Left ventricle myocardium inferior (tissue), 1 donor: Measurements from ENCODE around the gene CDK14. TPM values are rescaled to one million over a fixed set of nuclear protein-coding genes. Genes with fewer than 3 reads are reported as not detected.

Experiments used
- DNase-seq: peaks from one replicate; pipeline ENCODE4 v3.0.0-alpha.2; 2020
- H3K27ac ChIP-seq: fragments of 200-600 bp; replicated peaks from 2 replicates; pipeline ENCODE4 v1.8.0; 2021
- H3K27me3 ChIP-seq: fragments of 200-600 bp; 2 replicates; pipeline ENCODE4 v1.8.0; 2021; ENCODE audit warnings: low read depth
- H3K36me3 ChIP-seq: fragments of 200-600 bp; 2 replicates; pipeline ENCODE4 v1.8.0; 2021
- H3K4me1 ChIP-seq: fragments of 200-600 bp; 2 replicates; pipeline ENCODE4 v1.8.0; 2021
- H3K4me3 ChIP-seq: fragments of 200-600 bp; 2 replicates; pipeline ENCODE4 v1.8.0; 2021; ENCODE audit warnings: mild to moderate bottlenecking, moderate library complexity
- H3K9me3 ChIP-seq: fragments of 200-600 bp; replicated peaks from 2 replicates; pipeline ENCODE4 v1.8.0; 2021
- intact Hi-C: fragments of 100-400 bp; cut with micrococcal nuclease; formaldehyde crosslinking; loops from one replicate; pipeline ENCODE4 v1.11.0; 2022
- total RNA-seq: library from RNA; stranded (reverse); fragmentation: NEBNext Ultra II Directional; extraction: Animal tissue kit (Norgen Biotek cat#: 25700); gene quantifications from one replicate; pipeline ENCODE4 v1.2.1, GENCODE V29; 2021
- TF ChIP-seq, protein P1 (sequence below): fragments of 200-600 bp; IDR thresholded peaks from 2 replicates; pipeline ENCODE4 v1.8.0; 2021; ENCODE audit warnings: antibody characterized with exemption, mild to moderate bottlenecking, borderline replicate concordance
- donor health status: DM: no; HTN: yes; CAD: no; lungs with severe emphysema.

CDK14 gene
- total RNA-seq, 1 donor from 2014 or later: 18.7 TPM

DNA sequence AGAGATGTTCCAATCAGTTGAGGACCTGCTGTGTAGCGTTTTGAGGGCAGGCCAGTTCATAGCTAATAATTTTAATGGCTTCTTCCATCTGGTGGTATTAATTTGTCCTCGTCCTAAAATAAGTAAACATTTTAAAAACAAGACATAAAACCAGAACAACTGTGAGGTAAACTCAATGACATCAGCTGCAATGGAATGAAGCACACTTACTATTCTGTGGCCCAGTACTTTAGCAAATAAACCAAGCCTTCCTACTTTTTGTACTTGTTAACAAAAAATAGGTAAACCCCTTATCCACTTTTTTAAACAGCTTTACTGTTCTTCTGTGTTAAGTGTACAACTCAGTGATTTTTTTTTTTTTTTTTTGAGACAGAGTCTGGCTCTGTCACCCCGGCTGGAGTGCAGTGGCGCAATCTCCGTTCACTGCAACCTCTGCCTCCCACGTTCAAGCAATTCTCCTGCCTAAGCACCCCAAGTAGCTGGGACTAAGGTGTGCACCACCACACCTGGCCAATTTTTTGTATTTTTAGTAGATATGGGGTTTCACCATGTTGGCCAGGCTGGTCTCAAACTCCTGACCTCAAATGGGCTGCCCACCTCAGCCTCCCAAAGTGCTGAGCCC, 639.2 kb downstream of the CDK14 start:
- H3K27me3 ChIP-seq: peaks cover 4% of the 10 kb centered on the region
- no peaks in the 10 kb centered on the region for H3K9me3 ChIP-seq
- peaks cover 14% of the 10 kb centered on the region for H3K4me1 ChIP-seq
- TF ChIP-seq, protein P1, sequence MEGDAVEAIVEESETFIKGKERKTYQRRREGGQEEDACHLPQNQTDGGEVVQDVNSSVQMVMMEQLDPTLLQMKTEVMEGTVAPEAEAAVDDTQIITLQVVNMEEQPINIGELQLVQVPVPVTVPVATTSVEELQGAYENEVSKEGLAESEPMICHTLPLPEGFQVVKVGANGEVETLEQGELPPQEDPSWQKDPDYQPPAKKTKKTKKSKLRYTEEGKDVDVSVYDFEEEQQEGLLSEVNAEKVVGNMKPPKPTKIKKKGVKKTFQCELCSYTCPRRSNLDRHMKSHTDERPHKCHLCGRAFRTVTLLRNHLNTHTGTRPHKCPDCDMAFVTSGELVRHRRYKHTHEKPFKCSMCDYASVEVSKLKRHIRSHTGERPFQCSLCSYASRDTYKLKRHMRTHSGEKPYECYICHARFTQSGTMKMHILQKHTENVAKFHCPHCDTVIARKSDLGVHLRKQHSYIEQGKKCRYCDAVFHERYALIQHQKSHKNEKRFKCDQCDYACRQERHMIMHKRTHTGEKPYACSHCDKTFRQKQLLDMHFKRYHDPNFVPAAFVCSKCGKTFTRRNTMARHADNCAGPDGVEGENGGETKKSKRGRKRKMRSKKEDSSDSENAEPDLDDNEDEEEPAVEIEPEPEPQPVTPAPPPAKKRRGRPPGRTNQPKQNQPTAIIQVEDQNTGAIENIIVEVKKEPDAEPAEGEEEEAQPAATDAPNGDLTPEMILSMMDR: no peak
- H3K36me3 ChIP-seq: no peaks in the 10 kb centered on the region
- DNase-seq: no peak
- no peak overlapping the region for H3K27ac ChIP-seq
- H3K4me3 ChIP-seq: no peak overlapping the region
- intact Hi-C loops: no loop called here

DNA sequence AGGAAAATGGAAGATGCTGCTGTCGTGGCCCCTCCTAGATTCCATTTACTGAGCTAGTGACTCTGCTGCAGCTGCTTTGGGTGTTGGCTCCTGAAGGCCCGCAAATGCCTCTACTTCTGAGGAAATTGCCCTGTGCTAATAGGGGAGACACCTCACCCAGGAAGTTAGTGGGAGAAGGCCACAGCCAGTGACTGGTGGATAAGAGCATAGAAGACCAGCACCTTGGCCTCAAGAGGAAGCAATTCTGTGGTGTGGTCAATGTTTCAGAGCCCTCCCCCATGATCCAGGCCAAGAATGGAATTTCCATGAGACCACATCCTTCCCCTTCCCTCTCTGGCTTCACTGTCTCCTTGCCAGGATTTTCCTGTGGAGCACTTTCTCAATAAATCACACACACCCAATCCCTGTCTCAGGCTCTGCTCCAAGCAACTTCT, 643.1 kb downstream of the CDK14 start:
- Histone ChIP-seq H3K27ac (no peak overlapping the region), H3K4me3 (no peak overlapping the region), H3K4me1 (peaks cover 16% of the 10 kb centered on the region), H3K9me3 (no peaks in the 10 kb centered on the region), H3K36me3 (no peaks in the 10 kb centered on the region), H3K27me3 (peaks cover 4% of the 10 kb centered on the region)
- DNase-seq: no peak
- intact Hi-C loops: no loop called here
- TF ChIP-seq, protein P1: no peak

GRCh38 chr7:91239772-91240171, 643.7 kb downstream of the CDK14 start:
- Histone ChIP-seq H3K36me3 (no peaks in the 10 kb centered on the region), H3K4me1 (peaks cover 16% of the 10 kb centered on the region), H3K9me3 (no peaks in the 10 kb centered on the region), H3K4me3 (no peak overlapping the region), H3K27ac (no peak overlapping the region), H3K27me3 (peaks cover 4% of the 10 kb centered on the region)
- DNase-seq: no peak
- TF ChIP-seq, protein P1: no peak
- intact Hi-C loops: no loop called here

GRCh38 chr7:91240376-91240941, 644.3 kb downstream of the CDK14 start:
- Histone ChIP-seq H3K4me3 (no peak overlapping the region), H3K27ac (no peak overlapping the region), H3K36me3 (no peaks in the 10 kb centered on the region), H3K9me3 (no peaks in the 10 kb centered on the region), H3K27me3 (peaks cover 3% of the 10 kb centered on the region), H3K4me1 (peaks cover 16% of the 10 kb centered on the region)
- intact Hi-C loops: no loop called here
- TF ChIP-seq, protein P1: no peak
- no peak for DNase-seq

DNA sequence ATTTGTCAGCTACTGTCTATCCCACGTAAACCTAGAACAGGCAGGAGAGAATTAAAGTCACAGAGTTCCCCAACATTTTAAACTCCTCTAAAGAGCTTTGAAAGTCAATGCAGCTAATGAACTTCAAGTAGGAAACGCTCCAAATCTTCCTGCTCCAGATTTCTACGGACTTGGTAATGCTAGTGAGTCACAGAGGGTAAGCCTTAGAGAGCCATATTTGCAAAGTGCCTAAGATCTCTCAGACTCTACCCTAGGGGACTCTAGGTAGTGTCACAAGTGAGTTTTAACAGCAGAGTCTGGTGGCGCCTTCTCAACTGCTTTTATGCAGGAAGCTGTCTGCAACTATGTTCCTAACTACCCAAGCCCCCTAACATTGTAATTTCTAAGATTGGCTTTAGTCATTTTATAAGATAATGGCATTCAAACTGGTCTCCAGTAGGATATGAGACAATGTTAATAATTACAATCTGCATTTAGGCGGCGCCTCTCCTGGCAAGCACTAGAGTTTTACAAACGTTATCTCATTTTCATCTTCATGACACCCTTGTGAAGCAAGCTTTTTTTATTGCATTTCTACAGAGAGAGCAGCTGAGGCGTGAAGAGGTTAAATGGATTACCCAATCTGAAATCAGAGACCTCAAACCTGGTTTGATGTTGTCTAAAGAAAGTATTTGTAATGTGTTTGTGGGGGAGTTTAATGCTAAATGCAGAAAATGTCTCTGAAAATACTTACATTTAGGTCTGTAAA, 646.1 kb downstream of the CDK14 start:
- Histone ChIP-seq H3K4me1 (peaks cover 16% of the 10 kb centered on the region), H3K4me3 (no peak overlapping the region), H3K27ac (no peak overlapping the region), H3K36me3 (no peaks in the 10 kb centered on the region), H3K9me3 (no peaks in the 10 kb centered on the region), H3K27me3 (no peaks in the 10 kb centered on the region)
- no peak for DNase-seq
- intact Hi-C loops: no loop called here
- TF ChIP-seq, protein P1: no peak
